HepG2 (cell line): ENCODE results near the gene LIPH.

Source experiments
- CHD4 ChIP-seq: fragments of 200-600 bp; sonication (generic); IDR thresholded peaks from 2 replicates; pipeline ENCODE4 v1.7.0; 2017; ENCODE audit warnings: mild to moderate bottlenecking, low read length, borderline replicate concordance
- ELF1 ChIP-seq: sonication (generic); formaldehyde crosslinking; IDR thresholded peaks from 2 replicates; pipeline ENCODE4 v1.4.0; 2020; ENCODE audit warnings: missing genetic modification reagents
- EZH2 ChIP-seq: conservative IDR thresholded peaks from 2 replicates; pipeline ENCODE4 v1.6.1; 2012; ENCODE audit warnings: mild to moderate bottlenecking, low read depth, low read length, moderate library complexity
- HDAC1 ChIP-seq: sonication (generic); formaldehyde crosslinking; IDR thresholded peaks from 2 replicates; pipeline ENCODE4 v1.5.1; 2020; ENCODE audit warnings: mild to moderate bottlenecking, missing genetic modification reagents
- POLR2A ChIP-seq, 2 experiments: IDR thresholded peaks; 2 replicates each; pipeline ENCODE4 v1.6.1; 2011; ENCODE audit warnings: low read depth in 2 of 2, low read length in 2 of 2, mild to moderate bottlenecking in 1 of 2, moderate library complexity in 1 of 2; ENCODE audit not compliant: insufficient read depth in 1 of 2
- ZKSCAN8 ChIP-seq: IDR thresholded peaks from 2 replicates; pipeline ENCODE4 v1.6.1; 2016; ENCODE audit warnings: borderline replicate concordance, missing genetic modification reagents, missing compliant biosample characterization
- ZNF614 ChIP-seq: IDR thresholded peaks from 2 replicates; pipeline ENCODE4 v1.6.1; 2018; ENCODE audit warnings: missing biosample characterization, missing genetic modification reagents, inconsistent platforms, borderline replicate concordance
- TF ChIP-seq, protein P1 (sequence below): sonication (generic); formaldehyde crosslinking; IDR thresholded peaks from 2 replicates; pipeline ENCODE4 v1.8.0; 2022; ENCODE audit warnings: mild to moderate bottlenecking, missing genetic modification reagents, moderate library complexity
- TF ChIP-seq, protein P2 (sequence below), 2 experiments: sonication (generic) in 1 of 2; formaldehyde crosslinking in 1 of 2; IDR thresholded peaks; 2 replicates each; pipeline versions ENCODE4 v1.5.1 to v1.6.1; 2011 to 2020; ENCODE audit warnings: borderline replicate concordance in 1 of 2, low read depth in 1 of 2, low read length in 1 of 2, mild to moderate bottlenecking in 1 of 2, missing genetic modification reagents in 1 of 2, moderate library complexity in 1 of 2
- TF ChIP-seq, protein P3 (sequence below): IDR thresholded peaks from 2 replicates; pipeline ENCODE4 v1.6.1; 2016; ENCODE audit warnings: control low read depth
- TF ChIP-seq, protein P4 (sequence below): sonication (generic); formaldehyde crosslinking; IDR thresholded peaks from 2 replicates; pipeline ENCODE4 v1.4.0; 2020; ENCODE audit warnings: missing genetic modification reagents

DNA sequence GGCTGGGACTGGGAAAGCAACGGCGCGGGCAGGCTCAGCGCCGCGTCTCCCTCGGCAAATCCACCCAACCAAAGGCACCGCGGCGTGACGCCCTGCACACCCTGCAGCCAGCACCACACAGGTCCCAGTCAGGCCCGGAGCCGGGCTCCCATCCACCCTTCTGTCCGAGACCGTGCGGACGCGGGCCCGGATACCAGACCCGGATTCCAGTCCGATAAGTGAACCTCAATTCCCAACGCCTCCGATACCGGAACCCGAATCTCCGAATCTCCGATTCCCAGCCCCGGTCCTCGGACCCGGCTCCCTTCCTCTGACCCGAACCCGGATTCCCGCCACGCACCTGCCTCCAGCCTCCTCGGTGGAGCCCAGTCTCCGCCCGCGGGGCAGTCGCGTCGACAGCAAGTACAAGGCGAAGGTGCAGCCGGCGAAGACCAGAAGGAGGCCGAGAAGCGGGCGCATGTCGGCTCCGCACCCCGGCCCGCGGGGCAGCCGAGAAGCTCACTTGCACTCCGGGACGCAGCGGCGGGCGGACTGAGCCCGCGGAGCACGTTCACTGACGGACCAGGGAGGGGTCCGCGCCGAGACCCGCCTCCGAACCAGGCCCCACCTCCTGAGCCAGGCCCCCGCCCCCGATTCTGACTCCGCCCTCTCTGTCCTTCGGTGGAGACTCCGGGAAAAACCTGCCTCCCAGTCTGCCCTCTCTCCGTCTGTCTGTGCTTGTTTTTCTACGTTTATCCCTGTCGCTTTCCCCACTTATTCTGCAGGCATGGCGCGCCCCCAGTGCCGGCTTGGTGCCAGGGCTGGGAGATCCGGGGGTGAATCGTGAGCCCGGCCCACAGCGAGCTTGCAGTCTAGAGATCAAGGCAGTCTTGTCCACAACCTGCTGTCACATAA is 53.6 kb downstream of the LIPH start, which contains the start of gene TMEM41A:
- TF ChIP-seq, protein P1, sequence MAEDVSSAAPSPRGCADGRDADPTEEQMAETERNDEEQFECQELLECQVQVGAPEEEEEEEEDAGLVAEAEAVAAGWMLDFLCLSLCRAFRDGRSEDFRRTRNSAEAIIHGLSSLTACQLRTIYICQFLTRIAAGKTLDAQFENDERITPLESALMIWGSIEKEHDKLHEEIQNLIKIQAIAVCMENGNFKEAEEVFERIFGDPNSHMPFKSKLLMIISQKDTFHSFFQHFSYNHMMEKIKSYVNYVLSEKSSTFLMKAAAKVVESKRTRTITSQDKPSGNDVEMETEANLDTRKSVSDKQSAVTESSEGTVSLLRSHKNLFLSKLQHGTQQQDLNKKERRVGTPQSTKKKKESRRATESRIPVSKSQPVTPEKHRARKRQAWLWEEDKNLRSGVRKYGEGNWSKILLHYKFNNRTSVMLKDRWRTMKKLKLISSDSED = no peak
- TF ChIP-seq POLR2A (IDR thresholded peaks at IDR 0.05; ENCODE audit: insufficient read depth in 1 of 2, low read depth in 2 of 2, low read length in 2 of 2) (peak; percentile 91 to 92), EZH2 (no peak), CHD4 (no peak), ELF1 (CRISPR knock-in tag) (peak; percentile 66), HDAC1 (CRISPR knock-in tag) (peak; percentile 97), ZKSCAN8 (CRISPR knock-in tag) (peak; percentile 65), ZNF614 (peak; percentile 75; the same call in 1 of the 2 replicates)
- TF ChIP-seq, protein P2, sequence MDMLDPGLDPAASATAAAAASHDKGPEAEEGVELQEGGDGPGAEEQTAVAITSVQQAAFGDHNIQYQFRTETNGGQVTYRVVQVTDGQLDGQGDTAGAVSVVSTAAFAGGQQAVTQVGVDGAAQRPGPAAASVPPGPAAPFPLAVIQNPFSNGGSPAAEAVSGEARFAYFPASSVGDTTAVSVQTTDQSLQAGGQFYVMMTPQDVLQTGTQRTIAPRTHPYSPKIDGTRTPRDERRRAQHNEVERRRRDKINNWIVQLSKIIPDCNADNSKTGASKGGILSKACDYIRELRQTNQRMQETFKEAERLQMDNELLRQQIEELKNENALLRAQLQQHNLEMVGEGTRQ (IDR thresholded peaks at IDR 0.05; ENCODE audit: low read depth, low read length) = no peak; the same call in 1 of the 2 replicates
- TF ChIP-seq, protein P2 (CRISPR knock-in tag; IDR thresholded peaks at IDR 0.05; ENCODE audit: borderline replicate concordance) = peak; percentile 22; the same call in 1 of the 2 replicates
- TF ChIP-seq, protein P3, sequence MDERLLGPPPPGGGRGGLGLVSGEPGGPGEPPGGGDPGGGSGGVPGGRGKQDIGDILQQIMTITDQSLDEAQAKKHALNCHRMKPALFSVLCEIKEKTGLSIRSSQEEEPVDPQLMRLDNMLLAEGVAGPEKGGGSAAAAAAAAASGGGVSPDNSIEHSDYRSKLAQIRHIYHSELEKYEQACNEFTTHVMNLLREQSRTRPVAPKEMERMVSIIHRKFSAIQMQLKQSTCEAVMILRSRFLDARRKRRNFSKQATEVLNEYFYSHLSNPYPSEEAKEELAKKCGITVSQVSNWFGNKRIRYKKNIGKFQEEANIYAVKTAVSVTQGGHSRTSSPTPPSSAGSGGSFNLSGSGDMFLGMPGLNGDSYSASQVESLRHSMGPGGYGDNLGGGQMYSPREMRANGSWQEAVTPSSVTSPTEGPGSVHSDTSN (CRISPR knock-in tag) = no peak
- TF ChIP-seq, protein P4, sequence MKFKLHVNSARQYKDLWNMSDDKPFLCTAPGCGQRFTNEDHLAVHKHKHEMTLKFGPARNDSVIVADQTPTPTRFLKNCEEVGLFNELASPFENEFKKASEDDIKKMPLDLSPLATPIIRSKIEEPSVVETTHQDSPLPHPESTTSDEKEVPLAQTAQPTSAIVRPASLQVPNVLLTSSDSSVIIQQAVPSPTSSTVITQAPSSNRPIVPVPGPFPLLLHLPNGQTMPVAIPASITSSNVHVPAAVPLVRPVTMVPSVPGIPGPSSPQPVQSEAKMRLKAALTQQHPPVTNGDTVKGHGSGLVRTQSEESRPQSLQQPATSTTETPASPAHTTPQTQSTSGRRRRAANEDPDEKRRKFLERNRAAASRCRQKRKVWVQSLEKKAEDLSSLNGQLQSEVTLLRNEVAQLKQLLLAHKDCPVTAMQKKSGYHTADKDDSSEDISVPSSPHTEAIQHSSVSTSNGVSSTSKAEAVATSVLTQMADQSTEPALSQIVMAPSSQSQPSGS (CRISPR knock-in tag) = peak; percentile 66; the same call in 1 of the 2 replicates
